HepG2 (cell line): ENCODE results near the gene CTSA. TPM values are rescaled to one million over a fixed set of nuclear protein-coding genes. Genes with fewer than 3 reads are reported as not detected.

Experiments
- EED ChIP-seq: sonication (generic); formaldehyde crosslinking; IDR thresholded peaks from 2 replicates; pipeline ENCODE4 v1.5.0; 2020; ENCODE audit warnings: mild to moderate bottlenecking, missing genetic modification reagents
- EHMT2 ChIP-seq: fragments of 200-600 bp; sonication (generic); IDR thresholded peaks from 2 replicates; pipeline ENCODE4 v1.7.0; 2017; ENCODE audit warnings: antibody characterized with exemption, low read depth, low read length, borderline replicate concordance
- HNRNPK ChIP-seq: fragments of 200-400 bp; formaldehyde crosslinking; IDR thresholded peaks from 2 replicates; pipeline ENCODE4 v1.6.1; 2018; ENCODE audit warnings: low read length, low read depth, moderate library complexity, mild to moderate bottlenecking; ENCODE audit not compliant: poor library complexity, severe bottlenecking
- KDM6A ChIP-seq: IDR thresholded peaks from 2 replicates; pipeline ENCODE4 v1.6.1; 2016; ENCODE audit warnings: low read depth
- KLF16 ChIP-seq, 2 experiments: sonication (generic) in 1 of 2; formaldehyde crosslinking in 1 of 2; IDR thresholded peaks; 2 replicates each; pipeline versions ENCODE4 v1.6.1 to v1.8.0; 2016 to 2023; ENCODE audit warnings: missing genetic modification reagents in 2 of 2, missing compliant biosample characterization in 1 of 2
- LRRFIP1 ChIP-seq: sonication (generic); formaldehyde crosslinking; conservative IDR thresholded peaks from 2 replicates; pipeline ENCODE4 v1.4.0; 2020; ENCODE audit warnings: missing genetic modification reagents
- NAIF1 ChIP-seq: sonication (generic); formaldehyde crosslinking; IDR thresholded peaks from 2 replicates; pipeline ENCODE4 v1.5.0; 2020; ENCODE audit warnings: mild to moderate bottlenecking, missing genetic modification reagents, borderline replicate concordance
- PHF5A ChIP-seq: IDR thresholded peaks from one replicate; pipeline ENCODE4 v1.6.1; 2018; ENCODE audit warnings: low read depth, missing genetic modification reagents; ENCODE audit not compliant: unreplicated experiment
- PRMT3 ChIP-seq: sonication (generic); formaldehyde crosslinking; IDR thresholded peaks from 2 replicates; pipeline ENCODE4 v1.8.1; 2022; ENCODE audit warnings: low read depth, mild to moderate bottlenecking, moderate library complexity, missing genetic modification reagents, borderline replicate concordance
- RFX5 ChIP-seq: IDR thresholded peaks from 2 replicates; pipeline ENCODE4 v1.6.1; 2011; ENCODE audit warnings: low read depth, low read length, improper control_type of control experiment
- SNAPC4 ChIP-seq: sonication (generic); formaldehyde crosslinking; IDR thresholded peaks from 2 replicates; pipeline ENCODE4 v1.4.0; 2020; ENCODE audit warnings: mild to moderate bottlenecking, missing genetic modification reagents
- TCF12 ChIP-seq, 2 experiments: fragments of 450-650 bp in 1 of 2; sonication (generic) in 1 of 2; formaldehyde crosslinking in 1 of 2; IDR thresholded peaks; 2 replicates each; pipeline versions ENCODE4 v1.6.1 to v1.8.0; 2017 to 2022; ENCODE audit warnings: antibody characterized with exemption in 1 of 2, mild to moderate bottlenecking in 1 of 2, missing genetic modification reagents in 1 of 2, moderate library complexity in 1 of 2
- ZNF512 ChIP-seq: sonication (generic); formaldehyde crosslinking; IDR thresholded peaks from 2 replicates; pipeline ENCODE4 v1.4.0; 2020; ENCODE audit warnings: mild to moderate bottlenecking, missing genetic modification reagents
- ZNF605 ChIP-seq: sonication (generic); formaldehyde crosslinking; IDR thresholded peaks from 2 replicates; pipeline ENCODE4 v1.8.0; 2022; ENCODE audit warnings: mild to moderate bottlenecking, missing genetic modification reagents
- ZNF614 ChIP-seq: IDR thresholded peaks from 2 replicates; pipeline ENCODE4 v1.6.1; 2018; ENCODE audit warnings: missing biosample characterization, missing genetic modification reagents, inconsistent platforms, borderline replicate concordance
- ZSCAN22 ChIP-seq: sonication (generic); formaldehyde crosslinking; IDR thresholded peaks from 2 replicates; pipeline ENCODE4 v1.4.0; 2020; ENCODE audit warnings: mild to moderate bottlenecking, missing genetic modification reagents
- polyA plus RNA-seq, 8 experiments: library from polyadenylated mRNA; depleted of rRNA in 3 of 8; stranded (reverse) in 7 of 8; unstranded in 1 of 8; fragments of >200 nt; fragmentation: Illumina TruSeq in 4 of 8; extraction: Trizol in 4 of 8; gene quantifications; 2 replicates each; pipeline versions ENCODE4 v1.2.1 to v1.2.3, GENCODE V29; 2011 to 2016; ENCODE audit warnings: low read depth in 4 of 8, missing spikeins in 1 of 8, mixed read lengths in 1 of 8; ENCODE audit not compliant: insufficient read depth in 1 of 8
- total RNA-seq, 5 experiments: library from RNA; depleted of rRNA; stranded (reverse); fragments of >200 nt; fragmentation: Illumina TruSeq; extraction: Trizol; gene quantifications; 2 replicates each; pipeline ENCODE4 v1.2.3, GENCODE V29; 2016; ENCODE audit warnings: low read depth in 1 of 5

Gene CTSA
- total and polyA plus RNA-seq, 2 of the 13 experiments (the other 11 are each of a cell fraction or from before 2014, with no cell fraction given) = 202 to 231 TPM

- TF ChIP-seq ZSCAN22 (CRISPR knock-in tag) (no peak), ZNF614 (no peak), PRMT3 (CRISPR knock-in tag) (no peak), KLF16 (CRISPR knock-in tag; IDR thresholded peaks at IDR 0.05) (no peak), ZNF512 (CRISPR knock-in tag) (no peak), NAIF1 (CRISPR knock-in tag) (no peak), EHMT2 (no peak), KDM6A (CRISPR knock-in tag) (no peak), PHF5A (CRISPR knock-in tag) (no peak), ZNF605 (no peak), TCF12 (IDR thresholded peaks at IDR 0.05) (no peak), TCF12 (CRISPR knock-in tag; IDR thresholded peaks at IDR 0.05) (no peak; the same call in 1 of the 2 replicates), EED (no peak), SNAPC4 (CRISPR knock-in tag) (no peak), HNRNPK (peak; percentile 52), RFX5 (no peak), LRRFIP1 (CRISPR knock-in tag) (no peak)
Observed at GRCh38 chr20:45911486-45912343, 20.6 kb downstream of the CTSA start, which contains the start of gene PLTP (continued).
